A673 (cell line): ENCODE data around the gene UGGT2. TPM values are rescaled to one million over a fixed set of nuclear protein-coding genes. Genes with fewer than 3 reads are reported as not detected.

ENCODE experiments used
- BruUV-seq: library from RNA; stranded (reverse); fragments of 400-500 nt; replicated peaks from 2 replicates; lab custom pipeline; 2021; lab: Mats Ljungman, UMichigan
- CTCF ChIA-PET: fragments of 300-600 bp; sonication (Branson Sonifier 250); formaldehyde crosslinking; loops from one replicate; lab custom pipeline; 2022; ENCODE audit warnings: antibody characterized with exemption; lab: Charles Lee
- POLR2A ChIA-PET: fragments of 300-600 bp; sonication (Branson Sonifier 250); formaldehyde crosslinking; loops from one replicate; lab custom pipeline; 2022; ENCODE audit warnings: antibody characterized with exemption; ENCODE audit not compliant: low non-redundant PET; lab: Charles Lee
- DNase-seq: peaks from one replicate; pipeline ENCODE4 v3.0.0-alpha.2; 2015; ENCODE audit warnings: low spot score
- H3K27ac ChIP-seq: fragments of 200-600 bp; sonication (generic); 2 replicates; pipeline ENCODE4 v1.5.1; 2016; ENCODE audit warnings: mixed run types, low read depth, mild to moderate bottlenecking, mixed read lengths, antibody characterized with exemption, low read length; ENCODE audit not compliant: poor library complexity, severe bottlenecking
- H3K27me3 ChIP-seq: fragments of 200-600 bp; sonication (generic); replicated peaks from 2 replicates; pipeline ENCODE4 v1.6.1; 2017; ENCODE audit warnings: mixed run types, low read depth, mild to moderate bottlenecking, mixed read lengths, antibody characterized with exemption, low read length; ENCODE audit not compliant: insufficient read depth, poor library complexity
- H3K36me3 ChIP-seq: fragments of 200-600 bp; sonication (generic); 2 replicates; pipeline ENCODE4 v1.6.1; 2016; ENCODE audit warnings: mixed run types, mild to moderate bottlenecking, mixed read lengths, antibody characterized with exemption, low read length; ENCODE audit not compliant: insufficient read depth, poor library complexity, severe bottlenecking
- H3K4me1 ChIP-seq: fragments of 200-600 bp; sonication (generic); 2 replicates; pipeline ENCODE4 v1.6.1; 2017; ENCODE audit warnings: mixed run types, mild to moderate bottlenecking, mixed read lengths, antibody characterized with exemption, low read length; ENCODE audit not compliant: insufficient read depth, poor library complexity, severe bottlenecking
- H3K4me3 ChIP-seq: fragments of 200-600 bp; sonication (generic); 2 replicates; pipeline ENCODE4 v1.5.1; 2016; ENCODE audit warnings: low read depth, mixed run types, mild to moderate bottlenecking, mixed read lengths, low read length; ENCODE audit not compliant: poor library complexity, severe bottlenecking
- H3K9me3 ChIP-seq: fragments of 200-600 bp; sonication (generic); 2 replicates; pipeline ENCODE4 v1.6.1; 2016; ENCODE audit warnings: mixed run types, low read depth, mild to moderate bottlenecking, mixed read lengths, antibody characterized with exemption, low read length; ENCODE audit not compliant: poor library complexity, severe bottlenecking
- EZH2 ChIP-seq: fragments of 200-600 bp; sonication (generic); IDR thresholded peaks from 2 replicates; pipeline ENCODE4 v1.6.1; 2017; ENCODE audit warnings: borderline replicate concordance, low read depth, mild to moderate bottlenecking, mixed read lengths, antibody characterized with exemption, low read length; ENCODE audit not compliant: poor library complexity, severe bottlenecking
- intact Hi-C: fragments of 100-400 bp; cut with micrococcal nuclease; formaldehyde crosslinking; loops from one replicate; pipeline ENCODE4 v1.10.0; 2022; ENCODE audit not compliant: unreplicated experiment
- total RNA-seq: library from RNA; stranded (reverse); gene quantifications from 2 replicates; pipeline ENCODE4 v1.2.3, GENCODE V29; 2021
- TF ChIP-seq, protein P1 (sequence below): fragments of 300-800, 200-600 bp; sonication (generic); conservative IDR thresholded peaks from 2 replicates; pipeline ENCODE4 v1.5.1; 2017; ENCODE audit warnings: low read depth, mild to moderate bottlenecking, antibody characterized with exemption, low read length, moderate library complexity, mixed read lengths

UGGT2 gene
- total RNA-seq, 1 experiment from 2014 or later: 10.1 TPM

DNA sequence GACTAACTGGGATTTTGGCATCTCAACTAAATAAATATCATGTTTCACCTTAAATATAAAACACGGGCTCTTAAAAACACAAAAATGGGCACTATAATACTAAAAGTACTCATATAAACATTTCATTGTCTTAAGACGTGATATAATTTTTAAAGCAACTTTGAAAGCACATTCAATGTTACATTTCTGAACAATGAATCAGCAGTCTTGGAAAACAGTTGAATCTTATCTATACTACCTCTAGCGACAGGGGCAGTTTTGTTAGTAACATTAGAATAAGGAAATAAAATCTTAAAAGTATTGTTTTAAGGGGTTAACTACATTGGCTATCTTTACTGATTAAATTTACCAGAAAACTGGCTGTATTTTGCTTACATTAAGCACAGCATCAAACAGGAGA, 156.9 kb downstream of the UGGT2 start:
- no peaks in the 10 kb centered on the region for H3K27me3 ChIP-seq
- H3K36me3 ChIP-seq: no peaks in the 10 kb centered on the region
- BruUV-seq: no TSS peak
- intact Hi-C loops: no loop called here
- TF ChIP-seq, protein P1, sequence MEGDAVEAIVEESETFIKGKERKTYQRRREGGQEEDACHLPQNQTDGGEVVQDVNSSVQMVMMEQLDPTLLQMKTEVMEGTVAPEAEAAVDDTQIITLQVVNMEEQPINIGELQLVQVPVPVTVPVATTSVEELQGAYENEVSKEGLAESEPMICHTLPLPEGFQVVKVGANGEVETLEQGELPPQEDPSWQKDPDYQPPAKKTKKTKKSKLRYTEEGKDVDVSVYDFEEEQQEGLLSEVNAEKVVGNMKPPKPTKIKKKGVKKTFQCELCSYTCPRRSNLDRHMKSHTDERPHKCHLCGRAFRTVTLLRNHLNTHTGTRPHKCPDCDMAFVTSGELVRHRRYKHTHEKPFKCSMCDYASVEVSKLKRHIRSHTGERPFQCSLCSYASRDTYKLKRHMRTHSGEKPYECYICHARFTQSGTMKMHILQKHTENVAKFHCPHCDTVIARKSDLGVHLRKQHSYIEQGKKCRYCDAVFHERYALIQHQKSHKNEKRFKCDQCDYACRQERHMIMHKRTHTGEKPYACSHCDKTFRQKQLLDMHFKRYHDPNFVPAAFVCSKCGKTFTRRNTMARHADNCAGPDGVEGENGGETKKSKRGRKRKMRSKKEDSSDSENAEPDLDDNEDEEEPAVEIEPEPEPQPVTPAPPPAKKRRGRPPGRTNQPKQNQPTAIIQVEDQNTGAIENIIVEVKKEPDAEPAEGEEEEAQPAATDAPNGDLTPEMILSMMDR: no peak
- no peak for TF ChIP-seq EZH2
- H3K9me3 ChIP-seq: no peaks in the 10 kb centered on the region
- CTCF ChIA-PET: no interaction called here
- H3K27ac ChIP-seq: no peak overlapping the region
- DNase-seq: no peak
- POLR2A ChIA-PET: no interaction called here
- no peaks in the 10 kb centered on the region for H3K4me1 ChIP-seq
- H3K4me3 ChIP-seq: no peak overlapping the region

DNA sequence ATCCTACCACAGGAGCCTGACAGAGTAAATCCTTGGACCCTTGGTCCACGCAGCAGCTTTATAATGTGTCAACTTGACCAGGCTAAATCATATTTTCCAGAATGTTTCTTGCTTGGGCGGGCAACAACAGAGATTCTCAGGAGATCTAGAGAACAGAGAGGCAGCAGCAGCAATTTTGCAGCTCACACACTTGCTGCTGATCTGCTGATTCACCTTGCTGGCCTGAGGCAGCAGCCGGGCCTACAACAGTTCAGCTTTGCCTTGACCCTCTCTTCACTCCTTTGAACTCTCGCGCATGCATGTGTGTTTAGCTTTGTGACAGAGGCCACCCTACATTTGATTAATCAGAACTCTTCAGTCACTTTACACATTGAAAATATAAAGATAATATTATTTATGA, 159.3 kb downstream of the UGGT2 start:
- ChIA-PET POLR2A (no interaction called here), CTCF (no interaction called here)
- Histone ChIP-seq H3K27ac (no peak overlapping the region), H3K4me1 (no peaks in the 10 kb centered on the region), H3K27me3 (no peaks in the 10 kb centered on the region), H3K9me3 (no peaks in the 10 kb centered on the region), H3K36me3 (no peaks in the 10 kb centered on the region), H3K4me3 (no peak overlapping the region)
- no peak for TF ChIP-seq EZH2
- TF ChIP-seq, protein P1: no peak
- no peak for DNase-seq
- intact Hi-C loops: no loop called here
- no TSS peak for BruUV-seq

DNA sequence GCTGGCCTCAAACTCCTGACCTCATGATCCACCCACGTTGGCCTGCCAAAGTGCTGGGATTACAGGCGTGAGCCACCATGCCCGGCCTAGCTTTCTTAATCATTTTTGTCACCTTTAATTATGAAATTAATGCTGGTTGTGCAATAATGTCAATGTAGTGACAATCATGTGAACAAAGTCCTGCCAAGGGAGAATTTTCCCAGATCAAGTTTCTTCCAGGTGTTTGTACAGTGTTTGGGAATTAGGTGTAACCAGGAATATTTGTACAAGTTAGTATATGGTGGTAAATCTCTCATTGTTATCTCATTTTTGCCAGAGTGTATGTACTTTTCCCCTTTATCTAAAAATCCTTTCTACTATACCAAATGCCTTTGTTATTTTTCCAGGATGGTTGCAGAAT, 171.1 kb downstream of the UGGT2 start:
- H3K9me3 ChIP-seq: no peaks in the 10 kb centered on the region
- TF ChIP-seq, protein P1: no peak
- TF ChIP-seq EZH2: no peak
- no peaks in the 10 kb centered on the region for H3K4me1 ChIP-seq
- no peaks in the 10 kb centered on the region for H3K36me3 ChIP-seq
- H3K27ac ChIP-seq: no peak overlapping the region
- no peak overlapping the region for H3K4me3 ChIP-seq
- intact Hi-C loops: no loop called here
- H3K27me3 ChIP-seq: no peaks in the 10 kb centered on the region
- no TSS peak for BruUV-seq
- CTCF ChIA-PET: no interaction called here
- POLR2A ChIA-PET: no interaction called here
- DNase-seq: no peak
